ENCODE results near the gene BHLHE41.

DNA sequence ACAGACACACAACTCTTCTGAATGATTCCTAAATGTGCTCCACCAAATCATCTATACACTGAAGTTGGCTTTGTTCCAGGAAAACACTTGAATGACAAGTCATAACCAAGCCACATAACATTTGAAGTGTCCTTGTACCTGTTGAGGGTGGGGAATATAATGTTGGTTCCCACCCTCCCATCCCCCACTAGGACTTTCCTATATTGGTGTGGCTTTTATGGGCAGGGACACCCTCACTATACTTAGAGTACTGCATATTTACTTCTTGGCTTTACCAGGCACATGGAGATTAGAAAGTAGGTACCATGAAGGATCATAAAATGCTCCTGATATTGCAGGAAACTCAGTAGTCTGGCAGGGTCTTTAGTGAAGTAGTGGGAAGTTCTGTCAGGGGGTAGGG lies 9.7 kb upstream of the BHLHE41 start:
- TF ChIP-seq, protein P1, sequence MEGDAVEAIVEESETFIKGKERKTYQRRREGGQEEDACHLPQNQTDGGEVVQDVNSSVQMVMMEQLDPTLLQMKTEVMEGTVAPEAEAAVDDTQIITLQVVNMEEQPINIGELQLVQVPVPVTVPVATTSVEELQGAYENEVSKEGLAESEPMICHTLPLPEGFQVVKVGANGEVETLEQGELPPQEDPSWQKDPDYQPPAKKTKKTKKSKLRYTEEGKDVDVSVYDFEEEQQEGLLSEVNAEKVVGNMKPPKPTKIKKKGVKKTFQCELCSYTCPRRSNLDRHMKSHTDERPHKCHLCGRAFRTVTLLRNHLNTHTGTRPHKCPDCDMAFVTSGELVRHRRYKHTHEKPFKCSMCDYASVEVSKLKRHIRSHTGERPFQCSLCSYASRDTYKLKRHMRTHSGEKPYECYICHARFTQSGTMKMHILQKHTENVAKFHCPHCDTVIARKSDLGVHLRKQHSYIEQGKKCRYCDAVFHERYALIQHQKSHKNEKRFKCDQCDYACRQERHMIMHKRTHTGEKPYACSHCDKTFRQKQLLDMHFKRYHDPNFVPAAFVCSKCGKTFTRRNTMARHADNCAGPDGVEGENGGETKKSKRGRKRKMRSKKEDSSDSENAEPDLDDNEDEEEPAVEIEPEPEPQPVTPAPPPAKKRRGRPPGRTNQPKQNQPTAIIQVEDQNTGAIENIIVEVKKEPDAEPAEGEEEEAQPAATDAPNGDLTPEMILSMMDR (conservative IDR thresholded peaks at IDR 0.05; ENCODE audit: low read depth, low read length): no peak
- no peak for TF ChIP-seq EZH2 (IDR thresholded peaks at IDR 0.05; ENCODE audit: borderline replicate concordance, low read depth, low read length, poor library complexity, severe bottlenecking)

Measured in A673 (cell line).